ENCODE data around the gene MBOAT1.

The MBOAT1 gene

GRCh38 chr6:20204512-20204894 is 7.8 kb downstream of the MBOAT1 start:
- Histone ChIP-seq H3K4me3 (ENCODE audit: low read depth, low read length) (no peak overlapping the region), H3K36me3 (no peaks in the 10 kb centered on the region), H3K27ac (no peak overlapping the region), H3K9me3 (ENCODE audit: severe bottlenecking) (no peaks in the 10 kb centered on the region), H3K27me3 (ENCODE audit: insufficient read depth, low read depth, severe bottlenecking) (no peaks in the 10 kb centered on the region)
- TF ChIP-seq, protein P1, sequence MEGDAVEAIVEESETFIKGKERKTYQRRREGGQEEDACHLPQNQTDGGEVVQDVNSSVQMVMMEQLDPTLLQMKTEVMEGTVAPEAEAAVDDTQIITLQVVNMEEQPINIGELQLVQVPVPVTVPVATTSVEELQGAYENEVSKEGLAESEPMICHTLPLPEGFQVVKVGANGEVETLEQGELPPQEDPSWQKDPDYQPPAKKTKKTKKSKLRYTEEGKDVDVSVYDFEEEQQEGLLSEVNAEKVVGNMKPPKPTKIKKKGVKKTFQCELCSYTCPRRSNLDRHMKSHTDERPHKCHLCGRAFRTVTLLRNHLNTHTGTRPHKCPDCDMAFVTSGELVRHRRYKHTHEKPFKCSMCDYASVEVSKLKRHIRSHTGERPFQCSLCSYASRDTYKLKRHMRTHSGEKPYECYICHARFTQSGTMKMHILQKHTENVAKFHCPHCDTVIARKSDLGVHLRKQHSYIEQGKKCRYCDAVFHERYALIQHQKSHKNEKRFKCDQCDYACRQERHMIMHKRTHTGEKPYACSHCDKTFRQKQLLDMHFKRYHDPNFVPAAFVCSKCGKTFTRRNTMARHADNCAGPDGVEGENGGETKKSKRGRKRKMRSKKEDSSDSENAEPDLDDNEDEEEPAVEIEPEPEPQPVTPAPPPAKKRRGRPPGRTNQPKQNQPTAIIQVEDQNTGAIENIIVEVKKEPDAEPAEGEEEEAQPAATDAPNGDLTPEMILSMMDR (IDR thresholded peaks at IDR 0.05; ENCODE audit: low read depth, low read length), result no peak
- no peak for DNase-seq

DNA sequence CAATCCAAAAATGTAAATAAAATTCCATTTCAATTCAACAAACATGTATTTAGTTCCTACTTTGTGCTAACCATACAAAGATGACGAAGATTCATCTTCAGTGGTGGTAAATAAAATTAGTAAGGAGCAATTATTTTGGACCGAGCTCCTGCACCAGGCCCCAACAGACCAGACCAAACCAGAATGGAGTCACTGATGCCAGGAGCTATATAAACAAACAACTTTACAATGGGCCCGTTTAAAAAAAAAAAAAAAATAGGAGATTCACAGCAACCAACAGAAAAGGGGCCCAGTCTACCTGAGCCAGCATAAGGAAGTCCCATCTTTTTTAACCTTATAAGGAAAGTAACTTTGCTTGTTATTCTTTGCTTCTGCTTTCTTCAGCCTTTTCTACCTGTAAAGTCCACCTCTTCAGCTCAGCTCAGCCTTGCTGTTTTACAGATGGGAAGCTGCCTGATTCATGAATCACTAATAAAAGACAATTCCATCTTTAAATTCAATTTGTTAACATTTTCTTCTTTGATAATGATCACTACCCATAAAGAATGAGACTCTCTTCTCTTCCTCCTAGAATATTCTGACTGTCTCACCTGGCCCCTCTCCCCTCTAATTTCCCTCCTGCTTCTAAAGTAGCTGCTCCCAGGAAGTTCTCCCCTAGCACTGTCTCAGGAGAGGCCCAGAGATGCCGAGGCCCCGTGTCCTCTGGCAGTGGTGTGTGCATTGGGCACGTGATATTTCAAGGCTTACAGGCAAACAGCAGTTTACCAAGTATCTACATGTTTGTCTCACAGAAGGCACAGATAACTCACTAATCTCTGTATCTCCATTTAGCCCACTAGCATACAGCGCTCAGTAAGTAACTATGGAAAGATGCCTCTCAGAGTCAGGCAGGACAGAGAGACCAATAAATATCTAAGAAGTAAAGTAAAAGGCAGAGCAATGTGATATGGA is 8.4 kb downstream of the MBOAT1 start:
- Histone ChIP-seq H3K27me3 (ENCODE audit: insufficient read depth, low read depth, severe bottlenecking) (no peaks in the 10 kb centered on the region), H3K4me3 (ENCODE audit: low read depth, low read length) (no peak overlapping the region), H3K27ac (no peak overlapping the region), H3K36me3 (no peaks in the 10 kb centered on the region), H3K9me3 (ENCODE audit: severe bottlenecking) (no peaks in the 10 kb centered on the region)
- no peak for DNase-seq
- TF ChIP-seq, protein P1 (IDR thresholded peaks at IDR 0.05; ENCODE audit: low read depth, low read length), result no peak

- H3K36me3 ChIP-seq, result no peaks in the 10 kb centered on the region
- no peak for DNase-seq
- TF ChIP-seq, protein P1 (IDR thresholded peaks at IDR 0.05; ENCODE audit: low read depth, low read length), result no peak
- no peak overlapping the region for H3K27ac ChIP-seq
- no peaks in the 10 kb centered on the region for H3K27me3 ChIP-seq (ENCODE audit: insufficient read depth, low read depth, severe bottlenecking)
- no peaks in the 10 kb centered on the region for H3K9me3 ChIP-seq (ENCODE audit: severe bottlenecking)
- no peak overlapping the region for H3K4me3 ChIP-seq (ENCODE audit: low read depth, low read length)
Observed at GRCh38 chr6:20202699-20203302, 9.5 kb downstream of the MBOAT1 start.

DNA sequence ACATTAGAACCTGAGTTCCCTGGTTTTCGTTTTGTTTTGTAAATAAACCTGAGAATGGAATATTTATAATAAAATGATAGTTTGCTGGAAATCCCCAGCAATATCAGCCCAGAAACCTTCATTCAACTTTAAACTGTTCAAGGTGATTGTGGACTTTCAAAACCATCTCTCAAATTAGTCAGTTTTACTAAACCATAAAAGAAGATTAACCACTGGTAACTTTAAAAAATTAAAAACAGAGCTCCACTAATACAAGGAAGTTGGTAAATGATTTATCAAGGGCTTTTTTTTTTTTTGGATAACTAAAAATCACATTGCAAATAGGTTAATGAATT is 10.0 kb downstream of the MBOAT1 start:
- no peak for DNase-seq
- Histone ChIP-seq H3K36me3 (no peaks in the 10 kb centered on the region), H3K9me3 (ENCODE audit: severe bottlenecking) (no peaks in the 10 kb centered on the region), H3K4me3 (ENCODE audit: low read depth, low read length) (no peak overlapping the region), H3K27ac (no peak overlapping the region), H3K27me3 (ENCODE audit: insufficient read depth, low read depth, severe bottlenecking) (no peaks in the 10 kb centered on the region)
- TF ChIP-seq, protein P1 (IDR thresholded peaks at IDR 0.05; ENCODE audit: low read depth, low read length), result no peak

- Histone ChIP-seq H3K36me3 (no peaks in the 10 kb centered on the region), H3K4me3 (ENCODE audit: low read depth, low read length) (no peak overlapping the region), H3K27me3 (ENCODE audit: insufficient read depth, low read depth, severe bottlenecking) (no peaks in the 10 kb centered on the region), H3K27ac (no peak overlapping the region), H3K9me3 (ENCODE audit: severe bottlenecking) (no peaks in the 10 kb centered on the region)
- DNase-seq, result no peak
- TF ChIP-seq, protein P1 (IDR thresholded peaks at IDR 0.05; ENCODE audit: low read depth, low read length), result no peak
Observed at GRCh38 chr6:20200761-20201630, 11.3 kb downstream of the MBOAT1 start.
